Stimulated activated CD8-positive, alpha-beta memory T cell treated with anti-CD3 and anti-CD28 coated beads, Interleukin-12 subunit alpha, Interleukin-12 subunit beta, amount 100 ng/mL, for 1 hour (primary cell): ENCODE data around the gene MEAK7.
"Not testable (repeated sequence)": the region's sequence is repeated elsewhere in the genome, so short reads cannot be mapped to it uniquely, and the experiment has no call there.

Source experiments
- DNase-seq: peaks from one replicate; pipeline ENCODE4 v3.0.0-alpha.2; 2020; ENCODE audit warnings: low read depth

MEAK7 gene

GRCh38 chr16:84532855-84533486, 28.5 kb upstream of the MEAK7 start:
- no peak for DNase-seq

- no peak for DNase-seq
These were observed 27.8 kb upstream of the MEAK7 start for GRCh38 chr16:84532291-84532724.

- no peak for DNase-seq
These were observed 27.2 kb upstream of the MEAK7 start for GRCh38 chr16:84531671-84532111.

GRCh38 chr16:84530590-84530989, 26.1 kb upstream of the MEAK7 start:
- DNase-seq, result no peak

- no peak for DNase-seq
These were observed 25.1 kb upstream of the MEAK7 start for GRCh38 chr16:84529607-84530006.

- no peak for DNase-seq
These were observed 23.9 kb upstream of the MEAK7 start for GRCh38 chr16:84528322-84528721.

GRCh38 chr16:84527532-84528269, 23.2 kb upstream of the MEAK7 start:
- no peak for DNase-seq

GRCh38 chr16:84526794-84527531, 22.5 kb upstream of the MEAK7 start:
- DNase-seq, result no peak

GRCh38 chr16:84524941-84525581, 20.6 kb upstream of the MEAK7 start:
- DNase-seq, result not testable (repeated sequence)

- no peak for DNase-seq
These were observed 20.0 kb upstream of the MEAK7 start for GRCh38 chr16:84524346-84524920.

GRCh38 chr16:84521497-84521770, 17.0 kb upstream of the MEAK7 start:
- no peak for DNase-seq

GRCh38 chr16:84520725-84521496, 16.5 kb upstream of the MEAK7 start:
- no peak for DNase-seq

GRCh38 chr16:84519855-84520254, 15.4 kb upstream of the MEAK7 start:
- no peak for DNase-seq

- peak; percentile 34 for DNase-seq
These were observed 14.4 kb upstream of the MEAK7 start for GRCh38 chr16:84518804-84519341.

- not testable (repeated sequence) for DNase-seq
These were observed 13.8 kb upstream of the MEAK7 start for GRCh38 chr16:84518220-84518619.

GRCh38 chr16:84517366-84517765, 12.9 kb upstream of the MEAK7 start:
- DNase-seq, result no peak

- DNase-seq, result peak; percentile 71
These were observed 10.7 kb upstream of the MEAK7 start for GRCh38 chr16:84514874-84515835.

GRCh38 chr16:84514295-84514873, 9.9 kb upstream of the MEAK7 start:
- no peak for DNase-seq

- no peak for DNase-seq
These were observed 9.2 kb upstream of the MEAK7 start for GRCh38 chr16:84513666-84514065.

- no peak for DNase-seq
These were observed 8.7 kb upstream of the MEAK7 start for GRCh38 chr16:84513123-84513522.
